GM18858 (cell line): ENCODE measurements around the gene LSS.
"Not testable (repeated sequence)": the region's sequence is repeated elsewhere in the genome, so short reads cannot be mapped to it uniquely, and the experiment has no call there.

Experiments used
- ATAC-seq: cut with Tn5 transposase; IDR thresholded peaks from one replicate; pipeline ENCODE4 v1.9.1; 2021; ENCODE audit not compliant: unreplicated experiment

The LSS gene

DNA sequence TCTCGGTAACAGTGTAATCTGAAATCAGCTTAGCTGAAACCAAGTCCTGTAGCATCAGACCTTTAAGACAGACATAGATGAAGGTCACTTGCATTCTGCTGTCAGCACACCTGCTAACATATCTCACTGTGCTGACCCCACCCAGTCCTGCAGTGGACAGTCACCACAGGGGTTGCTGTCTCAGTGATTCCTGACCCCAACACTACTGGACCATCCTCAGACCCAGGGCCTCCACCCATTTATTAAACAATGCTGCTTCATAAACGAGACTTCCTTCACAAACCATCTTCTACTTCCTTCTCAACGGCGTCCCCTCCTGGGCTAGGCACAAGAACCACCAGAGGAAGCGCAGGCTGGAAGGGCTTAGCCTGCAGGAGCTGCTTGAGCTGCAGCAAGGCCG is 17.8 kb upstream of the LSS start:
- ATAC-seq: no peak

DNA sequence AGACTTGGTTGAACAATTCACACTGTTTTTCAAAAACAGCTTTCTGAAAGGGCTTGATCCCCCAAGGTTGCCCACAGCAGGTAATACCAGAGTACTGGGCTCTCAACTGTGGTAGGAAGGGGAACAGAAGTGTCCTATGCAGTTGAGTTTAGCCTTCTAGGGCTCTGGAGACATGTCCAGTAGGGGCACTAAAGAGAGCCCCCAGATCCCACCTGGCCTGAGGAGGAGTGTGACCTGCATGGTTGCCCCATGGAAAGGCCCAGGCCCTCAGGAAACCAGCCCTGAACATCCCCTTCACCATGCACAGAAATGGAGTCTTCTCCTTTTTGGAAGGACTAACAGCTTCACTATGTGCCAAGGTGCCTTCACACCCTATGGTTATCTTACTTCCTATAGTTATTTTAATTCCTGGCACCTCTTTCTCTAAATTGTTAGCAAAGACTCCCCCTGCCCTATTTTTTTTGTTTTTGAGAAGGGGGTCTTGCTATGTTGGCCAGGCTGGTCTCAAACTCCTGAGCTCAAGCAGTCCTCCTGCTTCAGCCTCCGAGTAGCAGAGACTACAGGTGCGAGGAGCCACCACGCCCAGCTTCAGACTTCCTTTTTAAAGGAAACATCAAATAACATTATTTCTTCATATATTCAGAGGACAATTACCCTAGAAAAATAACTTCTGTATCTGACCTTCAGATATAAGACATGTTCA is 16.8 kb upstream of the LSS start:
- no peak for ATAC-seq

- no peak for ATAC-seq
These were observed 16.0 kb upstream of the LSS start for GRCh38 chr21:46244602-46245001.

GRCh38 chr21:46243960-46244361 is 15.4 kb upstream of the LSS start:
- ATAC-seq: no peak

- no peak for ATAC-seq
These were observed 14.8 kb upstream of the LSS start for GRCh38 chr21:46243325-46243724.

GRCh38 chr21:46241577-46241976 is 13.0 kb upstream of the LSS start:
- not testable (repeated sequence) for ATAC-seq

- ATAC-seq: no peak
These were observed 11.3 kb upstream of the LSS start for GRCh38 chr21:46239817-46240325.

DNA sequence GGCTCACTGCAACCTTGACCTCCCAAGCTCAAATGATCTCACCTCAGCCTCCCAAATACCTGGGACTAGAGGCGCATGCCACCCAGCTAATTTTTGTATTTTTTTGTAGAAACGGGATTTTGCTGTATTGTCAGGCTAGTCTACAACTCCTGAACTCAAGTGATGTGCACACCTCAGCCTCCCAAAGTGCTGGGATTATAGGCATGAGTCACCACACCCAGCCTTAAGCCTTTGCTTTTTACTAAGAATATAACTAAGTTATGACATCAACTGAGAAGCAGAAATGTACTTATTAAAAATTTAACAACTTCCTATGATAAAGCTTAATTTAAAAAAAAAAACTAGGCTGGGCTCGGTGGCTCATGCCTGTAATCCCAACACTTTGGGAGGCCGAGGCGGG is 8.9 kb upstream of the LSS start:
- ATAC-seq: no peak

DNA sequence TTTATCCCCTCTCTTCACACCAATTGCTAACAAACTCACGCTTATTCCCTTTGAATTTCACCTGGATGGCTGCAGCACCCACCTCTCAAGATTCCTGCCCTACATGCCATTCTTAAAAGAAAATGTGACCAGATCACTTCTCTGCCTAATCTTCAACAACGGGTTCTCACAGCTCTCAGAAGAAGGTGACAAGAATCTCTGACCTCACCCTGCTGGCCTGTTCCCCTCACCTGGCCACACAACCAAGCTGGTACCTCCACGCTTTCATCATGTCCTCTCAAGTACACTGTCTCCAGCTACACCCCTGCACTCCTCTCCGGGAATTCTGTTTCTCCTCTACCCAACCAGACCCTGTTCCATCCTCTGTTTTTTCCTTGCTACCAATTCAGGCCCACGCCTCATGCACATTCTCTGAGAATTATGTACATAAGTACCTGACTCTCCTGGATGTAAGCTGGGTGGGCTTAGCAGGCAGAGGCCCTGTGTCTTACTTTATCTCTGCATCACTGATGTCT is 5.9 kb upstream of the LSS start:
- no peak for ATAC-seq

DNA sequence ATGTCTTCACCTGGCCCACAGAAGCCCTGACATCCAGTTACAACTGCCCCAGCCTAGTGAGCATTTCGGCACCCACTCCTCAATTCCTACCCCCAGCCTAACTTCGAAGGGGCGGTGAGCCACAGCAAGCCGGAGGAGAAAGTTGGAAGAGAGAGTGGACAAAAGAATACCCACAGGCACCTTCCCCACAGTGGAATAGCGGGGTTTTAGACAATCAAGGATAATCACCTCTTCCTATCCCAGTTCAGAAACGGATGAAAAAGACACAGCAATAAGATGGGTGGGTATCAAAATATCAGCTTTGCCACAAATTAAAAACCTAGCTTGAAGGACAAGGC is 1.3 kb upstream of the LSS start:
- ATAC-seq: no peak

DNA sequence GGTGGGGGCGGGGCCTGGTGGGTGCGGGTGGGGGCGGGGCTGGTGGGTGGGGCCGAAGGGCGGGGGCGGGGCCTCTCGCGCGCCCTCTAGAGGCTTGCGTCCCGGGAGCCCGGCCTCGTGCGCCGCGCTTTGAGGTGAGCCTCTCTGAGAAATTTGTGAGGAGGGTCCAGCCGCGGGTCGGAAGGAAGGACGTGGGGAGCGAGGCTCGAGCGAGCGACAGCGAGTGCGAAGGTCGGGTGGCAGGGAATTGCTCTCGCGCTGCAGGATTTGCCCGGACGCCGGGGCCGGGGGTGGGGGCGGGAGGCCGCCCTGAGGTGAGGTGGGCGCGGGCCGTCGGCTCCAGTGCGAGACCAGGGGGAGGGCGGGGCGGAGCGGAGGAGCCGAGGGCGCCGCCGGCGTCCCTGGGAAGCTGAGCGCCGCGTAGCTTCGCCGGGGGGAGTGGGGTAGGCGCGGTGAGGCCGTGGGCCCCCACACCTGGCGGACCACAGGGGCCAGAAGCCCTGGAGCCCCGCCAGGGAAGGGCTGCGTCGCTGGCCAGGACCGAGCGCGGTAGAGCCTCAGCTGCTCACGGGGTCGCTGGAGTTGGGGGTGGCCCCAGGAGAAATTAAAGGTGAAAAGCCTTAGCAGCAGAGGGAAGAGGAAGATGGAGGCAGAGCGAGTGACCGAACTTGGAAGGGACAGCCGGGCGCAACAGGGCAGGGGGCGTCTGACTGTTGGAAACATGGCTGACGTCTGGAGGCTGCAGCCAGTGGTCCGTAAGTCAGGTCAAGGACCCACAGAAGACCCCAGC is 754 bp upstream of the LSS start:
- no peak for ATAC-seq

- ATAC-seq: no peak
These were observed 696 bp downstream of the LSS start for GRCh38 chr21:46227811-46228344.

- no peak for ATAC-seq
These were observed 1.5 kb downstream of the LSS start for GRCh38 chr21:46226920-46227599.

GRCh38 chr21:46226146-46226545 is 2.4 kb downstream of the LSS start:
- ATAC-seq: no peak

- not testable (repeated sequence) for ATAC-seq
These were observed 4.9 kb downstream of the LSS start for GRCh38 chr21:46223661-46224060.

DNA sequence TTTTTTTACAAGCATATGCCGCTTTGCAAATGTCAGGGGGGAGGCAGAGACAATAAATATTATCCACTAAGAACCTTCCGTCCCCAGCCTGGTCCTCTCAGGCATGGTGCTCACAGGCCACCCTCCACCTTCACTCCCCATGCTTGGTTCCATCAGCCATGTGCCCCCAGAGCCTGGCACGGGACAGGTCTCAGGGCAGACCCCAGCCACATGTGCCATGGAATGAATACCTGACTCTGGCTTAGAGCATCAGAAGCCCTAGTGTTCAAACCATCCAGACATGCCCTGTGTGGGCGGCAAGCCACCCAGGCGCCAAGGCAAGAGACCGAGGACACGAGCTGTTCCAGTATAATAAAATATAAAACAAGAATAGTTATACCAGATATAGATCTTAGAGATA is 5.4 kb downstream of the LSS start:
- ATAC-seq: no peak

DNA sequence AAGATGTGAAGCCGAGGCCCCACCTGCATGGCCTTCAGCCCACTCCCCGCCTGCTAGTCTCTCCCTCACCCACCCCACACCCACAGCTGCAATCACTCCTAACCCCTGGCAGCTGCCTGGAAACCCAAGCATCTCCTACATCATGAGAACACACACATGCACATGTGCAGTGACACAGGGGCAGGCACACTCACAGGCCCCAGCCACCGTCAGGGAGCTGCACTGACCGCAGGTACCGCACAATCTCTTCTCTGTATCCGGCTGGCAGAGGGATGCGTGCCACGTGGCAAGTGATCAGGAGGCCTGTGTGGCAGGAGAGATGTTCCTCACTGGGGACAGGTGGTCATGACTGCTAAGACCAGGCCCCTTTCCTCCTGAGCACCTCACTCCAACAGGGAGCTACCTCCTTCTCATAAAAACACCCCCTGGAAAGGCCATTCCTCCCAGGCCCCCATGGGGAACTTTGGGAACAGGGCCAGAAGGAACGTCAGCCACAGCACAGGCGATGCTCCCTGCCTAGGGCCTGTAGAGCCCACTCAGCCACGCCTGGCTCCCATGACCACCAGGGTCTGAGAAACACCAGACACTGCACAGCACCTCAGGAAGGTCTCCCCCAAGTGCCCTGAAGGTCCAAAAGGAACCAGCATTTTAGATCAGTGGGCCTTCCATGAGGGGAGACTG is 6.0 kb downstream of the LSS start:
- ATAC-seq: no peak

- no peak for ATAC-seq
These were observed 6.7 kb downstream of the LSS start for GRCh38 chr21:46221664-46222435.

GRCh38 chr21:46220847-46221246 is 7.7 kb downstream of the LSS start:
- no peak for ATAC-seq

GRCh38 chr21:46220275-46220810 is 8.2 kb downstream of the LSS start:
- no peak for ATAC-seq
